Breast epithelium (tissue), 3 donors: Measurements from ENCODE around the gene THSD4.

Experiments used
- POLR2A ChIP-seq: fragments of 450-650 bp; IDR thresholded peaks from one replicate; pipeline ENCODE4 v1.6.1; 2016; ENCODE audit warnings: antibody characterized with exemption, mild to moderate bottlenecking, moderate library complexity
- POLR2AphosphoS5 ChIP-seq, 3 donors: sonication (generic); formaldehyde crosslinking; IDR thresholded peaks; one replicate each; pipeline ENCODE4 v1.6.1; 2017; ENCODE audit warnings: antibody characterized with exemption in 3 of 3
- TF ChIP-seq, protein P1 (sequence below), 3 donors: fragments of 450-650 bp; IDR thresholded peaks; one replicate each; pipeline ENCODE4 v1.5.1; 2016 to 2017; ENCODE audit warnings: antibody characterized with exemption in 3 of 3, mild to moderate bottlenecking in 3 of 3, moderate library complexity in 3 of 3

GRCh38 chr15:71411538-71412482 is 296.5 kb downstream of the THSD4 start:
- TF ChIP-seq, protein P1, sequence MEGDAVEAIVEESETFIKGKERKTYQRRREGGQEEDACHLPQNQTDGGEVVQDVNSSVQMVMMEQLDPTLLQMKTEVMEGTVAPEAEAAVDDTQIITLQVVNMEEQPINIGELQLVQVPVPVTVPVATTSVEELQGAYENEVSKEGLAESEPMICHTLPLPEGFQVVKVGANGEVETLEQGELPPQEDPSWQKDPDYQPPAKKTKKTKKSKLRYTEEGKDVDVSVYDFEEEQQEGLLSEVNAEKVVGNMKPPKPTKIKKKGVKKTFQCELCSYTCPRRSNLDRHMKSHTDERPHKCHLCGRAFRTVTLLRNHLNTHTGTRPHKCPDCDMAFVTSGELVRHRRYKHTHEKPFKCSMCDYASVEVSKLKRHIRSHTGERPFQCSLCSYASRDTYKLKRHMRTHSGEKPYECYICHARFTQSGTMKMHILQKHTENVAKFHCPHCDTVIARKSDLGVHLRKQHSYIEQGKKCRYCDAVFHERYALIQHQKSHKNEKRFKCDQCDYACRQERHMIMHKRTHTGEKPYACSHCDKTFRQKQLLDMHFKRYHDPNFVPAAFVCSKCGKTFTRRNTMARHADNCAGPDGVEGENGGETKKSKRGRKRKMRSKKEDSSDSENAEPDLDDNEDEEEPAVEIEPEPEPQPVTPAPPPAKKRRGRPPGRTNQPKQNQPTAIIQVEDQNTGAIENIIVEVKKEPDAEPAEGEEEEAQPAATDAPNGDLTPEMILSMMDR (IDR thresholded peaks at IDR 0.05), result no peak
- TF ChIP-seq POLR2A (no peak), POLR2AphosphoS5 (IDR thresholded peaks at IDR 0.05) (no peak)
